Left lung (tissue), 10 donors: ENCODE measurements around the gene GVQW3. TPM values are rescaled to one million over a fixed set of nuclear protein-coding genes. Genes with fewer than 3 reads are reported as not detected.
"Not testable (repeated sequence)": the region's sequence is repeated elsewhere in the genome, so short reads cannot be mapped to it uniquely, and the experiment has no call there.

Source experiments
- ATAC-seq: fragments of 200-7000 bp; cut with Tn5 transposase; one replicate; pipeline ENCODE4 v1.9.1; 2020; ENCODE audit warnings: moderate library complexity
- DNase-seq, 4 donors: peaks; one replicate each; pipeline ENCODE4 v3.0.0-alpha.2; 2013 to 2020
- H3K27ac ChIP-seq, 2 donors: fragments of 200-600 bp; sonication (generic) in 1 of 2; one replicate each; pipeline versions ENCODE4 v1.5.0 to v1.8.0; 2020 to 2021
- H3K27me3 ChIP-seq, 2 donors: fragments of 200-600 bp; sonication (generic) in 1 of 2; one replicate each; pipeline versions ENCODE4 v1.5.0 to v1.8.0; 2020 to 2021
- H3K36me3 ChIP-seq, 2 donors: fragments of 200-600 bp; sonication (generic) in 1 of 2; one replicate each; pipeline versions ENCODE4 v1.5.0 to v1.8.0; 2020 to 2021
- H3K4me1 ChIP-seq, 2 donors: fragments of 200-600 bp; one replicate each; pipeline ENCODE4 v1.8.0; 2021
- H3K4me3 ChIP-seq, 2 donors: fragments of 200-600 bp; sonication (generic) in 1 of 2; one replicate each; pipeline versions ENCODE4 v1.5.0 to v1.8.0; 2020 to 2021; ENCODE audit warnings: mild to moderate bottlenecking in 1 of 2
- H3K9me3 ChIP-seq, 2 donors: fragments of 200-600 bp; sonication (generic) in 1 of 2; one replicate each; pipeline versions ENCODE4 v1.5.0 to v1.8.0; 2020 to 2021
- CTCF ChIP-seq, 2 donors: fragments of 200-600 bp; sonication (generic) in 1 of 2; IDR thresholded peaks; one replicate each; pipeline versions ENCODE4 v1.5.0 to v1.8.0; 2021; ENCODE audit warnings: antibody characterized with exemption in 2 of 2
- intact Hi-C, 2 donors: fragments of 100-400 bp; cut with DNase I; formaldehyde crosslinking; loops; one replicate each; pipeline versions ENCODE4 v1.11.2 to v1.14.2; 2022
- polyA plus RNA-seq, 6 donors: library from polyadenylated mRNA; unstranded; fragments of 120-200 nt; gene quantifications; one replicate each; pipeline ENCODE4 v1.2.1, GENCODE V29; 2013; ENCODE audit not compliant: insufficient read length in 6 of 6
- total RNA-seq, 2 donors: library from RNA; stranded (reverse); fragmentation: NEBNext Ultra II Directional; extraction: Animal tissue kit (Norgen Biotek cat#: 25700); gene quantifications; one replicate each; pipeline ENCODE4 v1.2.1, GENCODE V29; 2021
- donor health status: DM: no; HTN: yes; CAD: no.
- donor health status: DM: no; HTN: no; CAD: no.

The GVQW3 gene
- total and polyA plus RNA-seq, 8 donors, result 1.4 to 24.3 (median 21.3) TPM

GRCh38 chr11:76400967-76401366, 19.8 kb downstream of the GVQW3 start:
- no peak for TF ChIP-seq CTCF (IDR thresholded peaks at IDR 0.05)
- Histone ChIP-seq H3K27ac (no peak overlapping the region), H3K36me3 (no peaks in the 10 kb centered on the region), H3K9me3 (no peaks in the 10 kb centered on the region), H3K4me1 (no peaks in the 10 kb centered on the region), H3K4me3 (no peak overlapping the region), H3K27me3 (no peaks in the 10 kb centered on the region)
- intact Hi-C loops, result no loop called here
- DNase-seq (no peak), ATAC-seq (no peak)

DNA sequence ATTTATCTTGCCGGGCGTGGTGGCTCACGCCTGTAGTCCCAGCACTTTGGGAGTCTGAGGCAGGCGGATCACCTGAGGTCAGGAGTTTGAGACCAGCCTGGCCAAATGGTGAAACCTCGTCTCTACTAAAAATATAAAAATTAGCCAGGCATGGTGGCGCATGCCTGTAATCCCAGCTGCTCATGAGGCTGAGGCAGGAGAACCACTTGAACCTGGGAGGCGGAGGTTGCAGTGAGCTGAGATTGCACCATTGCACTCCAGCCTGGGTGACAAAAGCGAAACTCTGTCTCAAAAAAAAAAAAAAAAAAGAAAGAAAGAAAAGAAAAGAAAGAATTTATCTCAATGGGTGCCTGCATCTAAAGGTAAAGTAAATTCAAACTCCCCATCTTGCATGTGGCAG, 20.4 kb downstream of the GVQW3 start:
- ATAC-seq, intact Hi-C loops, H3K9me3 ChIP-seq: not testable (repeated sequence)

DNA sequence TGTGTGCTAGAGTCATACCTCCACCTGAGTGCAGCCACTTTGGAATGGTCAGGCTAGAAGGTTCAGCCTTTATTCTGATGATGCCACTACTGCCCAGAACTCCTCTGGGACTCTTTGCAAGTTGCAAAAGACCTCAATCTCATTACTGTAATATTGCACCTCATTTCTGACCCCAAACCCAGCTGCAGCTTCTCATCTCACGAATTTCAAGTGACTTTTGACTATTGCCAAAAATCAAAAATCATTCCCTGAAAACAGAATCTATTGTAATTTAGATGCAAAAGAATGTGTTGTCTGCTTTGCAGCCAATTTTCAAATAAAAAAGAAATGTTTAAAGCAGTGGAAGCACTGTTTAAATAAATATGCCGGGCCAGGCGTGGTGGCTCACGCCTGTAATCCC, 25.2 kb downstream of the GVQW3 start:
- Histone ChIP-seq H3K4me3 (no peak overlapping the region), H3K36me3 (no peaks in the 10 kb centered on the region), H3K27me3 (no peaks in the 10 kb centered on the region), H3K27ac (no peak overlapping the region), H3K4me1 (no peaks in the 10 kb centered on the region), H3K9me3 (no peaks in the 10 kb centered on the region)
- ATAC-seq, result no peak
- no peak for TF ChIP-seq CTCF (IDR thresholded peaks at IDR 0.05)
- intact Hi-C loops, result no loop called here
- peak in 2 of 4 donors; percentile 62 to 71 for DNase-seq

More for the DNA sequence above, 20.4 kb downstream of the GVQW3 start:
- DNase-seq, H3K27ac ChIP-seq, H3K27me3 ChIP-seq, H3K4me1 ChIP-seq, H3K36me3 ChIP-seq, H3K4me3 ChIP-seq: not testable (repeated sequence)

GRCh38 chr11:76408171-76408965, 27.2 kb downstream of the GVQW3 start:
- Histone ChIP-seq H3K36me3 (no peaks in the 10 kb centered on the region), H3K4me1 (no peaks in the 10 kb centered on the region), H3K9me3 (no peaks in the 10 kb centered on the region), H3K27me3 (no peaks in the 10 kb centered on the region), H3K27ac (no peak overlapping the region), H3K4me3 (no peak overlapping the region)
- intact Hi-C loops, result no loop called here
- ATAC-seq (no peak), DNase-seq (no peak)
- TF ChIP-seq CTCF (IDR thresholded peaks at IDR 0.05), result no peak

DNA sequence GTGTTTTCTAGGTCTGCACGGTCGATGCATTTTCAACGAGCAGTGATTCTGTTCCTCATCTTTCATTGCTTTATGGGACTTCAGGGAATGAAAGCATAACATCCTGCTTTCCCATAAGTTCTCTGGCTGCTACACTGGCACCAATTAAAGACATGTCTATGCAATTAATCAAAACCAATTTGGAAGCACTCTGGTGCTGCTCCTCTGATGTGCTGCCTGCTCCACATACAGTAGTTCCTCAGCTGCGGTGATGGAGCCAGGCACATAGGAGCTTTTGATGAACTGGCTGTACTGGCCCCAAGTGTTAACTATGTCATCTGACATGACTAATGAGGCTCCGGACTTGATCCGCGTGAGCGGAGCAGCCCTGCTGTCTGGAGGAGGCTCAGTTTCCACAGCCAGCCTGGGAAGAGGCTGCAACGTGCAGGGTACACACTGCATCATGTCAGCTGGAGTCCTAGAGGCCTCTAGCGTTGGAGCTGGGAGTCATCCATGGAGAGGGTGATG, 29.8 kb downstream of the GVQW3 start:
- DNase-seq (peak in 1 of 4 donors; percentile 19), ATAC-seq (peak; percentile 35)
- no peaks in the 10 kb centered on the region for H3K9me3 ChIP-seq
- H3K4me1 ChIP-seq, result no peaks in the 10 kb centered on the region
- intact Hi-C loops, result no loop called here
- H3K27me3 ChIP-seq, result no peaks in the 10 kb centered on the region
- H3K36me3 ChIP-seq, result no peaks in the 10 kb centered on the region
- TF ChIP-seq CTCF (IDR thresholded peaks at IDR 0.05), result no peak
- H3K4me3 ChIP-seq, result no peak overlapping the region
- no peak overlapping the region for H3K27ac ChIP-seq
